HG03521 (cell line): ENCODE results near the gene TAMALIN.

Source experiments
- ATAC-seq: cut with Tn5 transposase; IDR thresholded peaks from one replicate; pipeline ENCODE4 v1.9.1; 2021; ENCODE audit warnings: mild to moderate bottlenecking, moderate library complexity; ENCODE audit not compliant: unreplicated experiment

The TAMALIN gene

GRCh38 chr12:52011602-52012214 is 5.0 kb downstream of the TAMALIN start:
- ATAC-seq, result no peak

- ATAC-seq, result no peak
These were observed 7.0 kb downstream of the TAMALIN start for GRCh38 chr12:52013626-52014310.

GRCh38 chr12:52014567-52015530 is 8.1 kb downstream of the TAMALIN start:
- ATAC-seq, result no peak

DNA sequence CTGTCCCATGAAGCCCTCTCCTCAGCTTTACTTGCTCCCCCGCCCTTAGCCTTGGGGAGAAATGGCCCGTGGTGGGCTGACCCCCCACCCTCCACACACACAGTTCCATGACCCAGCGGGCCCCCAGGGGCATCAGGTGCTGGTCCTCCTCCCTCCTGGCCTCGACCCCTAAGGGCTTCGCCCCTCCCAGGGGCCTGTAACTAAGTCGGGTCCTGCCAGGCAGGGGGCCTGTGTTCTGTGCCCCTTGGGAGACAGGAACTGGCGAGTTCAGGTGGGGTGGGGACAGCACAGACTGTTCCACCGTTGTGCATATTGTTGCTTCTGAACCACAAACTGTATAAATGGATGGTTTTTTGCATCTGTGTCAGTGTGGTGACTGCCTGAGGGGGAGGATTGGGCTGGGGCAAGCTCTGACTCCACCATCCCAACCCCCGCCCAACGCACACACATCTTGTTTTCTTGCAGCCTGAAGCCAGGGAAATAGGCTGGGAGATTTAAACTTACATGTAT is 8.8 kb downstream of the TAMALIN start:
- ATAC-seq, result no peak

DNA sequence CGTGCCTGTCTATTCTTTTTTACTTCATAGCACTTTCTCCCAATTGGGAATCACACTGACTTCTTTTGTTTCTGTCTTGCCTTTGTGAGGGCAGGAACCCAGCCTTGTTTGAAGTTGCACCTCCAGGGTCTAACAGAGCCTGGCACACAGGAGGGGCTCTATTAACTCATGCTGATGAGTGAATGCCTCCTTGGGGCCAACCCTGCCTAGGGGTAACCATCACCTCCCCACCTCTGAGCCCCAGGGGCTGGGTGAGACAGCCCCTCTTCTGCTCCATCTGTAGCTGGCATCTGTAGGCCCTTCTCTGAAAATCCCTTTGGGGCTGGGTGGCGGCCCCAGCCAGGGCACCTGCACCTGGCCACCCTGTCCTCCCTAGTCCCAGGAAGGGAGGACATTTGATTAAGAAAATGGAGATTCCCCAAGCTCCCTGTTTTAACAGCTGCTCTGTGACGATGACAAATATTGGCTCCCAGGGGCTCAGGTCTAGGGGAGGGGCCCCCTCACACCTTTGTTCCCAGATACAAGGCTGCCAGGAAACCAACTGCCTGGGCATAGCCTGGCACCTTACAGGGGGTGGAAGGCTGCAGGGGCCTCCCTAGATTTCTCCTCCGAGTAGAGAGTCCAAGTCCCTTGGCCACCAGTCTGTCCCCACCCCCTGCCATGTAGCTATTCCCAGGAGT is 11.8 kb downstream of the TAMALIN start:
- no peak for ATAC-seq

GRCh38 chr12:52019113-52019770 is 12.5 kb downstream of the TAMALIN start:
- no peak for ATAC-seq

DNA sequence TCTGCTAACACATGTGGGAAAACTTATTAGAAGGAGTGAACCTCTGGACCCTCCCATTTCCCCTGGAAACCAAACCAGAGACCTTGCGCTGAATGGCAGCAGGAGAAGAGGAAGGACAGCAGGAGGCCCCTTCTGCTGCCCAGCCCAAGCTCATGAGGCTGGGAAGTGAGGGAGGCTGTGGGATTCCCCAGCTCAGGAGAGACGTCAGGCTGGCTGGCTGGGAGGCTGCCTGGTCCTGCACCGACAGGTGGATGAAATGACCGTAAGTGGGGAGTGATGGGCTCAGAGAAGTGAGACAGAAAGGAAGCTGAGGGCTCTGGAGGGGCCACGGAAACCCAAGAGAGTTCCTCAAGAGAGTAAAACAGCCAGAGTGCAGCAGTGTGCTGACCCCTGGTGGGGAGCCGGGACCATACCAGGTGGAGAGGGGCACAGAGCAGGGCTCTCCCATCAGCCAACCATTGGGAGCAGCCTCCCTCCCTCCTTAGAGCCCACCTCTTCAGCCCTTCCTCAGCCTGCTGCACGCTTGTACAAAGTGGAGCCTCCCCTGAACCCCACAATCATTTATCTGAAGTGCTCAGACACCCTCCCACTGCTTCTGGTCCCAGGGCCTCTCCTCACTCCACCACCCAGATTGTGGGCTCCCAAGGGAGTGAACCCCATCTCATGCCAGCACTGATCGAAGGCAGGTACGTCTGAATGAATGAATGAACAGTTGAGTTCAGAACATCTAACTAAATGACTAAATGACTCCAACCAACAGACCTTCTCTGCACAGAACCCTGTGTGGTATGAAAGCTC is 14.0 kb downstream of the TAMALIN start:
- ATAC-seq, result no peak

DNA sequence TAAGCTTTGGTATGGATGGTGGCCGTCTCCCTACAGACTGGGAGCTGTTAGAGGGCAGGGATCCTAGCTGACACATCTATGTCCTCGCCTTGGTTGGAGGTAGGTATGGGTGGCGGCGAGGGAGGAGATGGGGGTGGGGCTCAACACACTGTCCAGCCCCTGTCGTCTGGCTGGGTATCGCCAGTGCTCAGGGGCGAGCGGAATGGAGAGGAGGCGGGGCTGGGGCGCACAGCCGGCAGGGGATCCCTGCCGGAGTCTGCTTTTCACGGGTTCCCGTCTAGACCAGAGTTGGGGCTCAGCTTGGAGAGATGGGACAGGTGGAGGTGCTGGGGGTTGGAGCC is 16.1 kb downstream of the TAMALIN start:
- ATAC-seq, result no peak

DNA sequence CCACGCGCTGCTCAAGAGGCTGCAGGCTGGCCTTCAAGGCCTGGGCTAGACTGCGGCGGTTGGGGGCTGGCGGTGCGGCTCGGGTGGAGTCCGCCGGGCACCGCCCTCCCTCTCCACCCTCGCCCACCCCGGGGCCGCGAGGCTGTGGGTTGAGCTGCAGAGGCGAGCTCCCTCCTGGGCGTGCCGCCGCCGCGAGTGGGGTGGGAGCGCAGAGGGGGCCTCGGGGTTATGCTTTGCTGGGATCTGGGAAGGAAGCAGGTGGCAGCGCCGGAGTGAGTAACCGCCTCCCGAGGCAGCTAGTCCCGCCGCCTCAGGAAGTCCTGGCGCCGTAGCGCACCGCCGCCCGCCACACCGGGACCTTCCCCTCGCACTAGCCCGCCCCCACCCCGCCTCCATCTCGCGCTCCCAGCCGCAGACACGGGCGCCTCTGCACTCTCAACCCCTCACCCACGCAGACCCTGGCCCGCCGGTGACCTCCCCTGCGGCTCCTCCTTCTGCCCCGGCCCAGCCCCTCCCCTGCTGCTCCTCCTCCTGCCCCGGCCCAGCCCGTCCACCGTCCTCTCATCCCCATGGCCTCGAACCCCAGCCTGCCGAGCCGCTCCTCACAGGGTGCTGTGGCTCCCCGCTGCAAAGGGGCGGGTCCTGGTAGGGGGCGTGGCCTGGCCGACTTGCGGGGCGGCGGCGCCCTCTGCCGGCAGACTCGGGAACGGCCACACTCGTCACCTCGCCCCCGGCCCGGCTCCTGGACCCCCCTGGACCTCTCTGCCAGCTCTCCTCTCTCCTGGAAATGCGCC is 16.6 kb downstream of the TAMALIN start:
- peak; percentile 44 for ATAC-seq

DNA sequence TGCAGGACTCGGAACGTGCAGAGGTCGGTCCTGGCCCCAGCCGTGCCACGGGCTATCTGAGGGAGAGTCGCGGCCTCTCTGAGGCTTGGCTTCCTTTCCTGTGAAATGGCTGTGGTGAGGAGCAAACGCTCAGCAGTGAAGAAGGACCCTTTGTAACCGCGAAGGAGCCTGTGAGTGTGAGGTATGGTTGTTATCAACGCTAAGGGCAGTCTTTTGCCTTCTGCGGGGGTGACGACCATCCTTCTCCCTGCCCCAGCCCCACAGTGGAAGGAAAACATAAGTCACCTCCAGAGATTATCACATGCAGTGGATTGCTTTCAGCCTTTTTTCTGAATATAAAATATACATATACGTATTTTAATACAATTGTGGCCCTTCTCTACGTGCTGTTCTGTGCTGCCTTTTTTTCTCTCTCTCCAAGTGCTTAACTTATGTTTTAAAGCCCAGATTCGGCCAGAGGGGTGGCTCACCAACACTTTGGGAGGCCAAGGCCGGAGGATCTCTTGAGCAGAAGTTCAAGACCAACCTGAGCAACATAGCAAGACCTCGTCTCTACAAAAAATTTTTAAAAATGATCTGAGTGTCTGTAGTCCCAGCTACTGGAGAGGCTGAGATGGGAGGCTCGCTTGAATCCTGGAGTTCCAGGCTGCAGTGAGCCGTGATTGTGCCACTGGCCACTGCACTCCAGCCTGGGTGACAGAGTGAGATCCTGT is 17.4 kb downstream of the TAMALIN start:
- ATAC-seq, result no peak

DNA sequence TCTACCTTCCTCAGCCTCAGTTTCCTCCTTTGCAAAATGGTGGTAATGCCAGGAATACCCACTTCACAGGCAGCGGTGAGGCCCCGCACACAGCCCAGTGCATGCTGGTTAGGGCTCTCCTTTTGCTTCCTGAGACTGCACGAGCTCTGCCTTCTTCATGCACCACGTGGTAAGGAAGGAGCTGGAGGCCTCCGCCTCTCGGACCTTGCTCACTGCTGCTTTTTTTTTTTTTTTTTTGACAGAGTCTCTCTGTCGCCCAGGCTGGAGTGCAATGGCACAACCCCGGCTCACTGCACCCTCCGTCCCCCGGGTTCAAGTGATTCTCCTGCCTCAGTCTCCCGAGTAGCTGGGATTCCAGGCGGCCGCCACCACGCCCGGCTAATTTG is 18.1 kb downstream of the TAMALIN start:
- ATAC-seq, result no peak

DNA sequence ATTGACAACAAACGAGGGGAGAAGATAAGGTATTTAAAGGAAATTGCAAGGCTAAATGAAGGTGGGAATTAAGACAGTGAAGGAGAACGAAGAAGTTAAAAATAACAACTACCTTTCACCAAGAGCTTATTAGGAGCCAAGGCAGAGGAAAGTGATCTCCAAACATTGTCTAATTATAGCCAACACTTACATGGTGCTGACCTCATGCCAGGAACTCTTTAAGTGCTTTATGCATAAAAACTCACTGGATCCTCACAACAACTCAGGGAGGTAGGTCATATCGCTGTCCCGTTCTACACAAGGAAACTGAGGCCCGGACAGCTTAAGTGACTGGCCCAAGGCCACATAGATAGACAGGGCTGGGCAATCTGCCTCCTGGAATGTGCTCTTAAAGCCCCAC is 19.5 kb downstream of the TAMALIN start:
- no peak for ATAC-seq

DNA sequence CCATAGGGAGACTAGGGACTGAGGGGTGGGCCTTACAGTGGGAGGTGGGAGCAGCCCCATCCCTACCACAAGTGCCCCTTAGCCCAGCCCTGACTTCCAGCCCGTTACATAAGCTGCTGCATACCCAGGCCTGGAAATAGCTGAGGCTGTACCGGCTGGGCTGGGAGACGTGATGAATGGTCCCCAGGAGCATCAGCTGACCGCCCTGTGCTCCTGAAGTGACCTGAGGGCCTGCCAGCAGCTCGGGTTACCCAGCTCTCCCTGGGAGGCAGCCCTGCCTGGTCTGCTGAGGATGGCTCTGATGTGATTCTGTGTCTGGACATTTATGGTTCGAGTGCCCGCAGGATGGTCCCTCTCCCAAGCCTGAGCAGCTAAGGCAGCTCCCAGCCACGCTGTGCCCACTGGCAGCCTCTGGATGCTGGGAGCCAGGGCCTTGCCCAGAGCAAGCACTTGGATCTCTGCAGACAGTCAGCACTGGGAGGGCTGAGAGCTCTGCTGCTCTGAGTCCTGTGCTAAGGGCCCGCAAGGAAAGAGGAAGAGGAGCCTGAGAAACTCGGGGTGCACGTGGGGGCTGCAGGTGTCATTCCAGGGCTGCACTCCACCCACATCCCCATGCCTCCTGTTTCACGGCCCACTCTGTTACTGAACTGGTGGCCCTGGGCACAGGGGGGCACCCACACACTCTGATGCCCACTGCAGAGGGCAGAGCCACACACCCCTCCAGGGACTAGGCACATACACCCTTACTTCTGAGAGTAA is 20.5 kb downstream of the TAMALIN start:
- ATAC-seq, result no peak

DNA sequence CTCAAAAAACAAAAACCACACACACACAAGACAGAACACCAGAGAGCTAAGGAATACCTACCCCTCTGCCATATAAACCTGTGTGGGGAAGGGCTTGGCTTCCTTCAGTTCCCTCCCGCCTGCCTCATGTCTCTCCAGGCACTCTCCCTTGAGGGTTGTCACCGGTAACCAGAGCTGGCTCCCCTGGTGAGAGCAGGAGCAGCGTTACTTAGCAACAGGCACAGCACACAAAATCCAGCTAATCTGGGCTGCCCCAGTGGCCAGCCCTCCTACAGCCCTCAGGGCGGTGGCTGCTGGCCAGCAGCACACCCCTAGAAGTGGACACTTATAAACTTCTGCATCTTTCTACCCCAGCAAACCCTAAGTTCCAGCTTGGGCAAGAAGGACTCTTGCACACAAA is 22.9 kb downstream of the TAMALIN start:
- ATAC-seq, result no peak

GRCh38 chr12:52032446-52032803 is 25.7 kb downstream of the TAMALIN start:
- ATAC-seq, result no peak

DNA sequence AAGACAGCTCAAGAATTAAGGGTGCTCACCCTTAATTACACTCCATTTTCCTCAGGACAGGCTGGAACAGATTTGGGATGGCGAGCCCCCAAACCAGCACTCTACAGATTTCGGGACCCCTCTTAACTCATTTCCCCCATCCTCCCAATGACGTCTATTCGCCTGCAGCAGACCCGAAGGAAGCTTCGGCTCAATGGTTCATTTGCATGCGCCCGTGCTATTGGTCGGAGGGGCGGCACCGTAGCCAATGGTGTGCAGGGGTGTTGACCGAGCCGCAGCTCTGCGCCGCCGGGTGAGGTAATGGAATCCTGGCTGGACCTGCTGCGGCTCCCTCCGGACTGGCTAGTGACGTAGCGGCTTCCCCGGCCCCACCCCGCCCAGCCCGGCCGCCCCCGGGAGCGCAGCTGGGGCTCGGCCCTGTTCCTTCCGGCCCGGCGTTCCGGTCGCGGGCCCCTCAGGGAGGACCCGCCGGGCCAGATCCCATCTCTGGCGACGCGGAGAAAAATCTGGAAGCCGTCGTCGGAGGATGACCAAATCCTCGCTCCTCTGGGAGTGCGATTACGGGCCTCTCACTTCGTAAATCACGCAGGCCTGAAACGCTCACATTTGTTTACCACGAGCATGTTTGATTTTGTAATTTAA is 26.2 kb downstream of the TAMALIN start:
- ATAC-seq, result peak; percentile 88

DNA sequence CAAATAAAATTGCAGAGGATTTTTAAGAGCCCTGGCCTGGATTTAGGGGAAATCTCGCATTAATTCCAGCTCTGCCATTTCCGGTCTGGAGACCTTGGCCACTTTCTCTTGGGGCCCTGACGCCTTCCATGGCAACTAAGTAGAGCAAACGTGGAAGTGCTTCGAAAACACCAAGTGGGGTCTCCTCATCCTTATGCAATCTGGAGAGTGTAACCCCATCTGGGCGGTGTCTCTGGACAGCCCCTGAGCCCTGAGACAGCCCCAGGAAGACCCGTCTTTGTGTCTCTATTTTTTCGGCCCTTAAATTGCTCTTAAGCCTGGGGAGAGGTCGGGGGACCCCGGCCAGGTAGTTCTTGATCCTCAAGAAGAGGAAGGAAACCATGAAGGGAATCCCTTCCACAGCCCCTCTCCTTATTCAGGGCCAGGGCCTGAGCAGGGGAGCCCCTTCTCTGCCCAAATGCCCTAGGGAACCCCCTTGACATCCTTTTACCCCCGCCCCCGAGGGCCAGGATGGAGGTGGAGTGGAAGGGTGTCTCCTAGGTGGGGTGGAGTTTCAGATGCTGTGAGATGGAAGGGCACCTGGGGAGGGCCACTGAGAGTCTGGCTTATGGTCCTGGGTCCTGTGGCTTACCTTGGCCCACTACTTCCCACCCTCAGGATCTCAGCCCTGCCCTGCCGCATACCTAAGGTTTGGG is 26.8 kb downstream of the TAMALIN start:
- ATAC-seq, result no peak
